OCI-LY1 (cell line): ENCODE results near the gene OSGIN1.

Experiments used
- CTCF ChIP-seq: fragments of 200-600 bp; sonication (generic), shearing (Covaris generic); IDR thresholded peaks from 2 replicates; pipeline ENCODE4 v1.5.1; 2017; ENCODE audit warnings: mild to moderate bottlenecking, antibody characterized with exemption, low read length, moderate library complexity, mixed read lengths
- EZH2 ChIP-seq: fragments of 200-600 bp; sonication (generic), shearing (Covaris generic); IDR thresholded peaks from 2 replicates; pipeline ENCODE4 v1.8.0; 2017; ENCODE audit warnings: borderline replicate concordance, mixed run types, mild to moderate bottlenecking, antibody characterized with exemption, low read length, moderate library complexity, mixed read lengths

- TF ChIP-seq CTCF (no peak), EZH2 (no peak)
Measured at GRCh38 chr16:83968306-83968851, 15.3 kb downstream of the OSGIN1 start.
